ENCODE results near the gene PPP2R2B.

Gene PPP2R2B

DNA sequence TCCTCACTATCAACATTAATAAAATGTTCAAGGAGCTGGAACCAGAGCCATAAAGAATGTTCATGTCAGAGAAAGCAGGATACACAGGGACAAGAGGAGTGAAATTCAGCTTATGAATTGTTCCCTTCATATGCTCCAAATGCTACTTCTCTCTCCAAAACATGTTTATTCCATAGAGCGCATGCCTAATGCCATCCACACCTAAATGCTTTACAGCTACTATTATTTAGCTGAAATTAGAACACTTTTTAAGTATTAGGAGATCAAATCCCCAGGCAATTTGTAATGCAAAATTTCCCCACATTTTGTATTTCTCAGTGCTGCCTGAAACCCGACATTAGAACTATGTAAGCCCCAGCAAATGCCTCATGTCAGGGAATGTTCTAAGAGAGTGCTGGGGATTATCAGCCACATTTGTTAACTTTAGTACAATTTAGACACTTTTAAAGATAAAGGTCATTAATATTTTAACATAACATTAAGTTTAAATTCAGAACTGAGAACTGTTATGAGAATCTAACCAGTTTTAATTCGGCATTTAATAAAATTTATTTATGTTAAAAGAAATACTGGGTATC is 75.5 kb downstream of the PPP2R2B start:
- TF ChIP-seq, protein P1, sequence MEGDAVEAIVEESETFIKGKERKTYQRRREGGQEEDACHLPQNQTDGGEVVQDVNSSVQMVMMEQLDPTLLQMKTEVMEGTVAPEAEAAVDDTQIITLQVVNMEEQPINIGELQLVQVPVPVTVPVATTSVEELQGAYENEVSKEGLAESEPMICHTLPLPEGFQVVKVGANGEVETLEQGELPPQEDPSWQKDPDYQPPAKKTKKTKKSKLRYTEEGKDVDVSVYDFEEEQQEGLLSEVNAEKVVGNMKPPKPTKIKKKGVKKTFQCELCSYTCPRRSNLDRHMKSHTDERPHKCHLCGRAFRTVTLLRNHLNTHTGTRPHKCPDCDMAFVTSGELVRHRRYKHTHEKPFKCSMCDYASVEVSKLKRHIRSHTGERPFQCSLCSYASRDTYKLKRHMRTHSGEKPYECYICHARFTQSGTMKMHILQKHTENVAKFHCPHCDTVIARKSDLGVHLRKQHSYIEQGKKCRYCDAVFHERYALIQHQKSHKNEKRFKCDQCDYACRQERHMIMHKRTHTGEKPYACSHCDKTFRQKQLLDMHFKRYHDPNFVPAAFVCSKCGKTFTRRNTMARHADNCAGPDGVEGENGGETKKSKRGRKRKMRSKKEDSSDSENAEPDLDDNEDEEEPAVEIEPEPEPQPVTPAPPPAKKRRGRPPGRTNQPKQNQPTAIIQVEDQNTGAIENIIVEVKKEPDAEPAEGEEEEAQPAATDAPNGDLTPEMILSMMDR (IDR thresholded peaks at IDR 0.05; ENCODE audit: low read length, missing control alignments), result no peak
- H3K4me3 ChIP-seq (replicated peaks; ENCODE audit: low read depth, low read length), result no peak overlapping the region
- DNase-seq (ENCODE audit: low read depth), result no peak

DNA sequence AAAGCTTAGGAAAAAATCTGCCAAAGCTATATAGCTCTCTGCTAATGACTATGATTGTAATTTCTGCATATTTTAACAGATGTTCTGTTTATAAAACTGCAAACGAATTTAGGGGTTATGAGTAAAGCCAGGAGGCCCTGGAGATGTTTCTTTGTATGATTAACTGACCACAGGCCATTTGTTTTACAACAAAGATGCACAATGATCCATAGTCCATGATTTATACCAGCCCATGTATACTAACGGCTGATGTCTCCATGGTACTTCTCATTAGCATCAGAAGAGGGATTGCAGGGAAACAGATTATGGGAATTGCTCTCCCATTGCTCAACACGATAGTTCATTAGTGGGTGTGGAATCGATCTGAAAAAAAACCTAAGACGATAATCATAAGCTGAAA is 78.9 kb downstream of the PPP2R2B start:
- TF ChIP-seq, protein P1 (IDR thresholded peaks at IDR 0.05; ENCODE audit: low read length, missing control alignments), result no peak
- H3K4me3 ChIP-seq (replicated peaks; ENCODE audit: low read depth, low read length), result no peak overlapping the region
- no peak for DNase-seq (ENCODE audit: low read depth)

DNA sequence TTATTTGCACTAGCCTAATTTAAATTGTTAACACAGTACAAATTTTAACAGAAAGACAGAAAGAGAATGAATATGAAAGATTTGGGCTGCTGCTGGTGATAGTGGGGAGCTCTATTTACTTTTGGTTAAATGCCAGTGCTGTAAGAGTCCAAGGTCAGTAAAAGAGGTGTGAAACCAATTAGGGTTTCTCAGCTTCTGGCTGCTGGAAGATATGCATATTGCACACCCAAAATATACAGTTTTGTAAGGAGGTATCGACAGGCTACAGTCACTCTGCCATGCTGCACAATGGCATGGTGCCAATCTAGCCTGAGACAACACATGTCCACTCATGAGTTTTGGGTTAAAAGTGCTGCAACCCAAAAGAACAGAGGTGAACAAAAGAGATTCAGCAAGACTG is 79.3 kb downstream of the PPP2R2B start:
- TF ChIP-seq, protein P1 (IDR thresholded peaks at IDR 0.05; ENCODE audit: low read length, missing control alignments), result no peak
- H3K4me3 ChIP-seq (replicated peaks; ENCODE audit: low read depth, low read length), result no peak overlapping the region
- DNase-seq (ENCODE audit: low read depth), result no peak

DNA sequence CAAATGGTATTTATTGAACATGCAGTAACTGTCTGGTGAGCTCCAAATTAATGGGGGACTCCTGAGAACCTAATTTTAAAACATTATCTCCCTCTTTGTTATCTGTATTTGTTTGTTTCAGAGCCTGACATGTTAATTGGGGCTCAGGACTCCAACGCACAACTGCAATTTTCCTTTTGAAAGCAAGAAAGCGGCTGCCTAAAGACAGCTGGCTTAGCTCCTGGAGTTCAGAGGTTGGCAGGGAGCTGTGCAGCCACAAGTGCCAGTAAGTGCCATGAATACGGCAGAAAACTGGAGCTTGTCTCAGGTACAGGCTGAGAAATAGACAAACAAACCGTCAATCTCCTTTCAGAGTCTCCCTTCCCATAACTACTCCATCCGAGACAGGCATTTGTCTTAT is 80.9 kb downstream of the PPP2R2B start:
- TF ChIP-seq, protein P1 (IDR thresholded peaks at IDR 0.05; ENCODE audit: low read length, missing control alignments), result no peak
- no peak for DNase-seq (ENCODE audit: low read depth)
- H3K4me3 ChIP-seq (replicated peaks; ENCODE audit: low read depth, low read length), result no peak overlapping the region

DNA sequence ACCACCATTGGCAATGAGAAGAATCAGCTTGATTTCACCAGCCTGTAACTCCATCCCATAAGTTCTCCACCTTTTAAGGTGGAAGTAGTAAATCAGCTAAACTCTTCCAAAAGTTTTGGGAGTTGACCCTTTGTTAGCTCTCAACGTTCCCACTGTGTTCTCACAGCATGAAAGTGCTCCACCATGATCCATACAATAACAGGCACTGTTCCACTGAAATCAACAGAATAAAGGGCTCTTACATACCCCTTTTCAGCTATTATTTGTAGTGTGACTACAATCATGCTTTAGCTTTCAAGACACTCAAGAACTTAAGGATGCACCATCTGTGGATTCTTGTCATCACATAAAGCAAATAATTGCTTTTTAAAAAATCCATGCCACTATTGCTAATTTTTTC is 81.6 kb downstream of the PPP2R2B start:
- no peak overlapping the region for H3K4me3 ChIP-seq (replicated peaks; ENCODE audit: low read depth, low read length)
- DNase-seq (ENCODE audit: low read depth), result no peak
- TF ChIP-seq, protein P1 (IDR thresholded peaks at IDR 0.05; ENCODE audit: low read length, missing control alignments), result no peak

DNA sequence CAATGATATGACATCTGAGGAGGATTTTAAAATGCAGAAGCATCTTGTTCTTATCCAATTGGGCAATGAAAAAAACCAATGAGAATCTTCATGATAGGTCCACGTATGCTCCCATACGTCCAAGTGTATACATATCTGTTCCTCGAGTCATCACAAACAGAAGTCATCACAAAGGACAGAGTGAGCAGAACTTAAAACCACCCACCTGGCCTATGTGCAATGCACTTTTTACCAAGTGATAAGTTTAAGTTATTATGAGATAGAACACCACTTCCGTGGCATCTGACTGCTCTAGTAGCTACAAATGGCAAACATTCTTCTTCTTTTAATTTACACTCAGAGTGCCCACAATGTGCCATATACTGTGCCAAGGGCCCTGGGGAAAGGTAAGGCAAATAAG is 82.4 kb downstream of the PPP2R2B start:
- H3K4me3 ChIP-seq (replicated peaks; ENCODE audit: low read depth, low read length), result no peak overlapping the region
- TF ChIP-seq, protein P1 (IDR thresholded peaks at IDR 0.05; ENCODE audit: low read length, missing control alignments), result no peak
- DNase-seq (ENCODE audit: low read depth), result no peak

DNA sequence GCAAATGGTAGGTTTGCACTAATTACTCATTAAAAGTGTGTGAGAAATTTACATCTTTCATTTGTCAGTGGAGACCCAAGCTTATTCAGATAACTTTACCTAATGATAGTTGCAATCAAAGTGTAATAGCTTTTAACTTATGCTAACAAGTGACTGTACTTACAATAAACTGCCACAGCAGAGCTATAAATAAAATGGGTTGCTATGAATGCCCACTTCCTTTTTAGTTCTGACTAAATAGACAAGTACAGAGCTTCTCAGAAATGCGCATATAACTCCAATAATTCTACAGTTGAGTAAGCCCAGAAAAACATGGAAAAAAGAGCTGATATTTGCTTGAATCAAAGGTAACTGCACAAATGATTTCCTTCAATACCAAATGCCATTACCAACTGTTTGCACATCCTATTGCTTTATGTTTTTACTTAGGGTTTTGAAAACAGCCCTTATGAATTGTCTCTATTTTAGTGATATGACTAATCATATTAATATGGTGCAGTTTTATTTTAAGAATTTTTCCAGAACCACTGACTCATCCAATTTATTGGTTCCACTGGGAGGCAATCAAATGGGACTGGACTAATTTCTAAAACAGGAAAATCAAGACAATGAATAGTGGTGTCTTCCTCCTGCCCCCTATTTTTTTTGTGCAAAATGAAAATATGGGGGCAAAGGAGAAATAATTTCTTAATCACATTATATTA is 84.1 kb downstream of the PPP2R2B start:
- no peak for DNase-seq (ENCODE audit: low read depth)
- H3K4me3 ChIP-seq (replicated peaks; ENCODE audit: low read depth, low read length), result no peak overlapping the region
- TF ChIP-seq, protein P1 (IDR thresholded peaks at IDR 0.05; ENCODE audit: low read length, missing control alignments), result no peak

Measured in fibroblast of pulmonary artery (primary cell).